ENCODE results near the gene LOXHD1.

GRCh38 chr18:46555724-46556123 lies 101.3 kb downstream of the LOXHD1 start:
- TF ChIP-seq, protein P1, sequence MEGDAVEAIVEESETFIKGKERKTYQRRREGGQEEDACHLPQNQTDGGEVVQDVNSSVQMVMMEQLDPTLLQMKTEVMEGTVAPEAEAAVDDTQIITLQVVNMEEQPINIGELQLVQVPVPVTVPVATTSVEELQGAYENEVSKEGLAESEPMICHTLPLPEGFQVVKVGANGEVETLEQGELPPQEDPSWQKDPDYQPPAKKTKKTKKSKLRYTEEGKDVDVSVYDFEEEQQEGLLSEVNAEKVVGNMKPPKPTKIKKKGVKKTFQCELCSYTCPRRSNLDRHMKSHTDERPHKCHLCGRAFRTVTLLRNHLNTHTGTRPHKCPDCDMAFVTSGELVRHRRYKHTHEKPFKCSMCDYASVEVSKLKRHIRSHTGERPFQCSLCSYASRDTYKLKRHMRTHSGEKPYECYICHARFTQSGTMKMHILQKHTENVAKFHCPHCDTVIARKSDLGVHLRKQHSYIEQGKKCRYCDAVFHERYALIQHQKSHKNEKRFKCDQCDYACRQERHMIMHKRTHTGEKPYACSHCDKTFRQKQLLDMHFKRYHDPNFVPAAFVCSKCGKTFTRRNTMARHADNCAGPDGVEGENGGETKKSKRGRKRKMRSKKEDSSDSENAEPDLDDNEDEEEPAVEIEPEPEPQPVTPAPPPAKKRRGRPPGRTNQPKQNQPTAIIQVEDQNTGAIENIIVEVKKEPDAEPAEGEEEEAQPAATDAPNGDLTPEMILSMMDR (IDR thresholded peaks at IDR 0.05) = peak in 2 of 3 experiments; percentile 15 to 17
- no peak for TF ChIP-seq POLR2A (IDR thresholded peaks at IDR 0.05)

Measured in testis (tissue), 2 donors.